Measurements from ENCODE around the gene NRK.
"Not testable (repeated sequence)": the region's sequence is repeated elsewhere in the genome, so short reads cannot be mapped to it uniquely, and the experiment has no call there.

NRK gene

DNA sequence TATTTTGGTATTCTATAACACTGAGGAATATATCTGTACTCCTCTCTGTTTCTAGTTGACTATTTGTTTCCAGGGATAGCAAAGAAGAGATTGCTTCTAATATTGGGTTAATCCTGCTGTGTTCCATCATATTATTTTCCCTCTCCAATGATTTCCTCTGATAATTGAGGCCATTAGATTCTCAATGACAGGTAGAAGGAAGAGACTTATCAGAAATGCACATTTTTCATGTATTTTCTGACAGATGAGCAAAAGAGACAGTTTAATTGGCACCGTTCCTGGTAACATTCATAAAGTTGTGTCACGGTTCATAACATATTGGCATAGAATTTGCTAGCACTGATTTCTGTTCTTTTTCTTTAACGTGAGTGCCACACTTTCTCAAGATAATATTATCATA, 58.2 kb downstream of the NRK start:
- DNase-seq (ENCODE audit: low read depth): no peak

DNA sequence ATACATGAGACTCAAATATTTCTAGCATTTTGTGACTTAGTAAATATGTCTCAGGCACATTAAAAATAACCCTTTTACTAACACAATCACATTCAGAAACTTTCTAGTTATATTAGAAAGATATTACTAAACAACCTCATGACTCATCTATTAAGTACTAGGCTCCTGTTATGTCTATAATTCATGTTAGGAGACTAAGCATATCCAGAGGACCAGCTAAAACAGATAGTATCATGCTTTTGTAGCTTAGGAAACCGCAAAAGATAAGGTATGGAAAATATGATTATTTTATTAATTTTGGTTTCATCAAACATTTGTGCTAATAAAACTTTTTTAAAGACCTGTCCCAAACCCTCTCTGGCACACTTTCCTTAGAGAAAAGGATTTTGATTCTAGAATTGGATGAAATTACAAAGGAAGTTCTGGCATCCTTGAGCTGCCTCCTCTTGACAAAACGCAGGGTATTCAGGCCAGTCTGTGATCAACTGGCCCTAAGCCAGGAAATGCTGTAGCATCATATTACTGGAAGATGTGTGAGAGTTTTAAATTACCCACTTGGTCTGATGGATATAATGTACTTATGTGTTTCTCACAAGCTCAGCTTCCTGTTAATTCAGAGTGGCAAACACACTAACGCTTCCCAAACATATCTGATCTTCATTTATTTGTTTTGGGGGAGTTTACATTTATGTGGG, 60.4 kb downstream of the NRK start:
- no peak for DNase-seq (ENCODE audit: low read depth)

DNA sequence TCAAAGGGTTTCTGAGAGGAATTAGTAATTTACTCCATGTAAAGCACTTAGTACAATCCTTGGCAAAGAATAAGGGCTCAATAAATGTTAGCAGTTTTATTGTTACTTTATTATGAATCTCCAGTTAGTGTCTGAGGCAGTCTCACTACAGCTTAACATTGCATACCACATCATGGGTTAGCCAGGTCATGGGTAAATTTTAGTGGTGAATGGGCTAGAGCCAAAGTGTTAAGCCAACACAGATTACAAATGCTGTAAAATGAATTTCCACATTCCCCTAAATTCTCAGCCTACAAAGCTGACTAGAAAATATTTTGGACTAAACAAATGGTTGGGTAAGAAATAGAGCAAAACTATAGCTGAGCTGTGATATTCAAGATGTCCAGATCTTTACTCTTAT, 72.4 kb downstream of the NRK start:
- DNase-seq (ENCODE audit: low read depth): no peak

DNA sequence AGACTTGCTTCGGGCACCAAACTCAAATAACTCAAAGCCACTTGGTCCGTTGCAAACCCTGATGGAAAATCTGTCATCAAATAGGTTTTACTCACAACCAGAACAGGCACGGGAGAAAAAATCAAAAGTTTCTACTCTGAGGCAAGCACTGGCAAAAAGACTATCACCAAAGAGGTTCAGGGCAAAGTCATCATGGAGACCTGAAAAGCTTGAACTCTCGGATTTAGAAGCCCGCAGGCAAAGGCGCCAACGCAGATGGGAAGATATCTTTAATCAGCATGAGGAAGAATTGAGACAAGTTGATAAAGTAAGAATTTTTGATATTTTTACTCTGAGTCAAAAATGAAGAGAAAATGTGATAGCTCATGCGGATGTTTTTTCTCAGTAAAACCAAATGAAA, 87.2 kb downstream of the NRK start:
- no peak for DNase-seq (ENCODE audit: low read depth)

GRCh38 chrX:105910563-105911105, 88.3 kb downstream of the NRK start:
- no peak for DNase-seq (ENCODE audit: low read depth)

- no peak for DNase-seq (ENCODE audit: low read depth)
These were observed 122.9 kb downstream of the NRK start for GRCh38 chrX:105945266-105945665.

- DNase-seq (ENCODE audit: low read depth): no peak
These were observed 147.1 kb downstream of the NRK start for GRCh38 chrX:105969487-105969886.

DNA sequence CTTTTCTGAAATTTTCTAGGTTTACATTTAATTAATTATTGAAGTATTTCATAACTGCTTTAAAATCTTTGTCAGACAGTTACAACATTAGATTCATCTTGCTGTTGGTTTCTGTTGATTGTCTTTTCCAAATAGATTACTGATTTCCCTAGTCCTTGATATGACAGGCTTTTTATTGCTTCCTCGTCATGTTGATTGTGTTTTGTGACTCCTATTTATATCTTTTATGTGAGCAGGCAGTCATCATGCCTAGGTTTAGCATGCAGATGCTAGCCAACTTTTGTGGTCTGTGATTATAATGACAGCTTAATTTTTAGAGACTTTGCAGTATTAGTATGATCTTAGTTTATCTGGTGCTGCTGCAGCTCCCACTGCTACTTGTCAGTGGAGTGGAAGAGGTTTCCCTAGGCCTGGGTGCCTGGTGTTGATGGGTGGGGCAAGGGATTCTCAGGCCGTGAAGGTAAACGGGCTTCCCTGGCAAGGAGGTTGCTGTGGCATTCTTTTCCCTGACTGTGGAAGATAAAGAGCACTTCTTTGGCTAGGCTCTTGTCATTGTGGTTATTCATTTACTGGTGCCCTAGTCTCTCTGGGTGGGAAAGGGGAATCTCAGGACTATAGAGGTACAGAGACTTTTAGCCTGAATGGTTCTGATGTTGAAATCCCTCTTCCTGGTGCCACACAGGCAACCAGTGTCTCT, 150.5 kb downstream of the NRK start:
- no peak for DNase-seq (ENCODE audit: low read depth)

DNA sequence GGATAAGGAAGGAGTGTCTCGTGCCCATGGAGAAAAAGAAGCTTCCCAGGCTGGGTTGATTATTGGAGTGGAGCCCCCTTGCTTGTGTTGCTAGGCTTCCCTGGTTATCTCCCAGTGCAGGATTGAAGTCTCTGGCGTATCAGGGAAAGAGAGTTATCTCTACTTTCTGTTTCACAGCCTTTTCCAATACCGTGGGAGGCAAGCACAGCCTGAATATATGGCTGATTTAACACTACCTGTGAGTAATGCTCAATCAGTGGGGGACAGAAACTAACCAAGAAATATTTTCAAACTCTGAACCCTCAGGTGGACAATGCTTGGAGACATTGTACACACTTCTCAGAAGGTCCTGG, 151.0 kb downstream of the NRK start:
- DNase-seq (ENCODE audit: low read depth): no peak

DNA sequence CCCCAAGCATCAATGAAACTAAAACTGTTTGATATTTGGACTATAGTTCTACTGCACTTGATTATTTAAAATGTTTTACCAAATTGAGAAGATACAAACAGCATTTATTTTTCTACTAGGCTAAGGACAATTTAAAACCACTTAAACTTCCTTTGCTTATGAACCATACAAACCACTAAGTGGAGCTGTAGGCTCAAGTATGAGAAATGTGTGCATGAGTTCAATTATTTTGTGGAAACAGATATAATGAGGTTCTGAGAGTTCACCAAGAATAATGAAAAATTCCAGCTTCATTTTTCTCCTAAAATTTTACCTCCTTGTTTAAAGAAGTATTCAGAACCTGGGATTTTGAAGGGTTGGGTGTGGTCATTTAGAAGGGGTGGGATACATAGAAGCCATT, 153.0 kb downstream of the NRK start:
- DNase-seq (ENCODE audit: low read depth): no peak

GRCh38 chrX:105981772-105982485, 159.6 kb downstream of the NRK start:
- DNase-seq (ENCODE audit: low read depth): no peak

GRCh38 chrX:105988487-105988886, 166.1 kb downstream of the NRK start:
- DNase-seq (ENCODE audit: low read depth): not testable (repeated sequence)

DNA sequence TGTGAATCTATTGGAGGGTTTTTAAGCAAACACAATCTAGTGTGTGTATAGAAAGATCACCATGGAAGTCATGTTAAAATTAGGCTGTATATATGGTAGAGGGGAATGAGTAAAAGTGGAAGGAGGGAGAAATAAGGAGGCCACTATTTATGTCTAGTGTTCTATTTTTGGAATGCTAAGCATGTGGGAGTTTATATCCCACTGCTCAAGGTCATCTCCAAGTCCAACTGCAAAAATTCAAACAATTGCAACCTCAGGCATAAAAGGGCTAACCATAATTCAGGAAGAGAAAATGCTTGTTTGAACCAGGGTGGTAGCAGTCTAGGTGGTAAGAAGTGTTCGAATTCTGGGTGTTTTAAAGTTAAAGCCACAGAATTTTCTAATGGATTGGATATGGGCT, 177.0 kb downstream of the NRK start:
- DNase-seq (ENCODE audit: low read depth): no peak

- DNase-seq (ENCODE audit: low read depth): no peak
These were observed 177.9 kb downstream of the NRK start for GRCh38 chrX:106000203-106000602.

DNA sequence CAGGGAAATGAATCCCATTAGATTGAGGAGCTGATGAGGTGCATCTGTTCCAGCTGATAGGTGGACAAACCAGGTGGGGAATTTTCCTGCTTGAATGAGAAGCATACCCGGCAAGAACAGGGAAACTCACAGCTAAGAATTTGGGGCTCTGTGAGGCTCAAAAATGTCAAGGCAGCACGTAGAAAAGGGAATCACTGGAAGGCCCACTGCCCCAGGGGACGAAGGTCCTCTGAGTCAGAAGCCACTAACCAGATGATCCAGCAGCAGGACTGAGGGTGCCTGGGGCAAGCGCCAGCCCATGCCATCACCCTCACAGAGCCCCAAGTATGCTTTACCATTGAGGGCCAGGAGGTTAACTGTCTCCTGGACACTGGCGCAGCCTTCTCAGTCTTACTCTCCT, 178.3 kb downstream of the NRK start:
- not testable (repeated sequence) for DNase-seq (ENCODE audit: low read depth)

GRCh38 chrX:106005684-106006083, 183.3 kb downstream of the NRK start:
- no peak for DNase-seq (ENCODE audit: low read depth)

- DNase-seq (ENCODE audit: low read depth): no peak
These were observed 185.5 kb downstream of the NRK start for GRCh38 chrX:106007815-106008214.
